Prostate gland (tissue), 2 donors: Measurements from ENCODE around the gene IGFLR1.

Source experiments
- CTCF ChIP-seq, 4 experiments: fragments of 200-600 bp in 2 of 4; fragments of 450-650 bp in 2 of 4; sonication (generic) in 2 of 4; IDR thresholded peaks; 1 replicate in 3 of 4; 2 replicates in 1 of 4; pipeline ENCODE4 v1.5.1; 2016 to 2019; ENCODE audit warnings: antibody characterized with exemption in 4 of 4, mild to moderate bottlenecking in 2 of 4, moderate library complexity in 2 of 4
- POLR2A ChIP-seq: fragments of 450-650 bp; IDR thresholded peaks from one replicate; pipeline ENCODE4 v1.6.1; 2016; ENCODE audit warnings: antibody characterized with exemption, mild to moderate bottlenecking
- POLR2AphosphoS5 ChIP-seq: sonication (generic); formaldehyde crosslinking; IDR thresholded peaks from one replicate; pipeline ENCODE4 v1.6.1; 2017; ENCODE audit warnings: antibody characterized with exemption

- TF ChIP-seq CTCF (IDR thresholded peaks at IDR 0.05) (no peak), POLR2A (no peak), POLR2AphosphoS5 (no peak)
These were observed 18.6 kb upstream of the IGFLR1 start for GRCh38 chr19:35760711-35761349.
